Tibial nerve (tissue), 4 donors: ENCODE measurements around the gene NYAP2.

Experiments used
- CTCF ChIP-seq, 5 experiments: fragments of 200-600 bp in 3 of 5; fragments of 450-650 bp in 2 of 5; sonication (generic) in 3 of 5; IDR thresholded peaks; one replicate each; pipeline ENCODE4 v1.5.1; 2016 to 2019; ENCODE audit warnings: antibody characterized with exemption in 5 of 5, mild to moderate bottlenecking in 3 of 5, moderate library complexity in 2 of 5
- EP300 ChIP-seq, 2 donors: sonication (generic); formaldehyde crosslinking; IDR thresholded peaks; one replicate each; pipeline ENCODE4 v1.6.1; 2017; ENCODE audit warnings: antibody characterized with exemption in 2 of 2, mild to moderate bottlenecking in 1 of 2
- POLR2A ChIP-seq, 2 donors: fragments of 450-650 bp; IDR thresholded peaks; one replicate each; pipeline ENCODE4 v1.6.1; 2017; ENCODE audit warnings: antibody characterized with exemption in 2 of 2, mild to moderate bottlenecking in 2 of 2, moderate library complexity in 2 of 2

- TF ChIP-seq EP300 (IDR thresholded peaks at IDR 0.05) (no peak), POLR2A (IDR thresholded peaks at IDR 0.05) (no peak), CTCF (IDR thresholded peaks at IDR 0.05) (no peak)
Observed at GRCh38 chr2:225620227-225620626, 220.7 kb downstream of the NYAP2 start.
